ENCODE measurements around the gene PRKCE.

PRKCE gene

DNA sequence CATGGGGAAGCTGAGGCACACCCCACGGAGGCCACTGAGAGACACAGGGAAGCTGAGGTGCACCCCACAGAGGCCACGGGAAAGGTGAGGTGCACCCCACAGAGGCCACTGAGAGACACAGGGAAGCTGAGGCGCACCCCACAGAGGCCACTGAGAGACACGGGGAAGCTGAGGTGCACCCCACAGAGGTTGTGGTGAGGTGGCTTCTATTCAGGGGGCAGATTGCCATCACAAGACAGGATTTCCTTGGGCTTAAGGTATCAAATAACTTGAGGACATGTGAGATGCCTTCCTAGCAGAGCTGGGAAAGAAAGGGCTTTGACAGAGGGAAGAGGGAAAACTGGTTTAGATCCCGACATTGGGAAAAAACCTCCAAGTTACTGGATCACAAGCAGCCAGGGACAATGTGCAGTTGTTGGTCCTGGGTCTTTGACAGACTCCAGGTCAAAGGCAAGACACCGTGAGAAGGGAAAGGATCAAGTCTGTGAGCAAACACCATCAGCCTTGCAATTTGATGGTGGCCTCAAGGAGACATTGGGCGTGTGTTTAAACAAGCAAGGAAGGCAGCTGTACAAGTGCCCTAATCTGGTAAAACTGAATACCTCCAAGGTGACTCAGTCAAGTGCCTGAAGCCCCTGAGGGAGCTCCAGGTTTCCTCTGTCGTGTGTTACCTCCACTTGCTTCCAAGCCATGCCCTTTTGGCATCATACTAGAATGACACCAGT lies 512.5 kb downstream of the PRKCE start:
- DNase-seq: no peak

DNA sequence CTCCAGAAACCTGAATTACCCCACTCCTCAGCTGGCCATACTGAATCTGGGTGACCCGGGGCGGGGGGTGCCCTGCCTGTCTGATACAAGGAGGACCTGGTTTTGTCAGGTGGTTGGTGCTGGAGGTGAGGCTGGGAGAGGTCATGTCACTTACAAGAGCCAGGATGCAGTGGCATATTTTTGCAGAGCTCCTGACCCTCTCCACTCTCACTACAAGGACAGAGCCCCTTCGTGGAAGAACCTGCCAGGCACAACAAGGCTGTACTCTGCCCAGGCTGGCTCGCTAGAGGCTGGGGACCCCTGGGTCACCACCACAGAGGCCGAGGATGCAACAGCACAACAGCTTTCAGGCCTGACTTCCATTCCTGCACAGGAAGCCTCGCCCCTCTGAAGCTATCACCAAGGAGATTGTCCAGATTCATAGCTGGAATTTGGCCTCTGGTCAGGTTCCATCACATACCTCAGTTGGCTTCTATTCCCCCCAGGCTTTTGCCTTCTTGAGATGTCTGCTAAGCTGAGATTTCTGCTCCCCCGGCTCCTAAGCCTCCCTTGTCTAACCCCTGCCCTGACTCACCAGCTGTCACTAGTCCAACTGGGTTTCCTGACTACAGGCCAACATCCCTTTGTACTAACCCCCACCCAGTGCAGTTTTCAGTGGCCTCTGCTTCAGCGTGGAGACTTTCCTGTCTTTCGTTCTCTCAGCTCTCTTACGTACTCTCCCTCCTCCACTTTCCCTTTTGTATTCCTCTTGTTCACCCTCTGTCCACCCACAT lies 513.2 kb downstream of the PRKCE start:
- DNase-seq: no peak

DNA sequence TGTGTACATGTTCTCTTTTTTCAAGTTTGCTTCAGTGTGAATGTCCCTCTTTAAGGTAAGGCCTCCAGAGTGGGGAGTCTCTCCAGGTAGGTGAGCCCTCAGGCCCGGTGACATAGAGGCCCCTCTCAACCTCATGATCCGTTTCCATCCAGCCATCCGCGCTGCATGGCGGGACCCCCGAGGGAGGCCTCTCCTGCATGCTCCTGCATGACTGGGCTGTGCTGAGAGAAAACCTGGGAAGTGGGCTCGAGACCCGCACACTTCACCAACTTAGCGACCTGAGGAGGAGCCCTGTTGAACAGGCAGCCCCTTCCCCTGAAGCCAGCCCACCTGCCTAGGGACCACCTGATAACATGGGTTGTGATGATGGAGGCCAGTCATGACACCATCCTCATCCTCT lies 514.4 kb downstream of the PRKCE start:
- no peak for DNase-seq

DNA sequence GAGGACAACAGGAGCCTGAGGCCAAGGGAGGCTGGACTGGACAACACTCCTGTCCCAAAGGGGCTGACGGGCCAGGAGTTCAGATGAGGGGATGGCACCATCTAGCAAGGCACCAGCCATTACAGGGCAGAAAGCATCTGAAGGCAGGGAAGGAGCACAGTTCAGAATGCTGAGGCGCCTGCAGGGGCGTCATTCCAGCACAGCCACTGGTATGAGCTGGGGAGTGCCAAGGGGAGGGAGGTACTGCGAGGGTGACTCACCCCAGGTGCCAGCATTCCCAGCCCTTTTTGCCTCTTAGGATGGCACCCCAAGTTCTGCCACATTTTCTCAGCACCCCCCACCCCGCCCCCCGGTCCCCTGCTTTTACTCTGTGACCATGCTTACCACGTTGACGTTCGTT lies 515.9 kb downstream of the PRKCE start:
- no peak for DNase-seq

DNA sequence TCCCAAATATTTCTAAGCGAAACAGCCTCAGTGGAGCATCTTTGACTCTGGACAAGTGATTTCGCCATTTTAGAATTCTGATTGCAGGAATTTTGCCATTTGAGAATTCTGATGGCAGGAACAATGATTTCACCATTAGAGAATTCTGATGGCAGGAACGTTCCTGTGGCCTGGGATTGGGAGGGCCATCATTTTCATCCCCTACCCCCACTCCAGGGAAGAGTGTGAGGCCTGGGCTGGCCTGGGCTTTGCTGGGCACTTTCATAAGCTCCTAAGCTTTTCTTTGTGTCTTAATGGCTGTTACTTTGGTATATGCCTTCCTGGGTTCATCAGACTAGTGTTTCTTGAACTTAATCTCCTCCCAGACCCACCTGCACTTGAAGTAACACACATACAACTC lies 516.4 kb downstream of the PRKCE start:
- no peak for DNase-seq

DNA sequence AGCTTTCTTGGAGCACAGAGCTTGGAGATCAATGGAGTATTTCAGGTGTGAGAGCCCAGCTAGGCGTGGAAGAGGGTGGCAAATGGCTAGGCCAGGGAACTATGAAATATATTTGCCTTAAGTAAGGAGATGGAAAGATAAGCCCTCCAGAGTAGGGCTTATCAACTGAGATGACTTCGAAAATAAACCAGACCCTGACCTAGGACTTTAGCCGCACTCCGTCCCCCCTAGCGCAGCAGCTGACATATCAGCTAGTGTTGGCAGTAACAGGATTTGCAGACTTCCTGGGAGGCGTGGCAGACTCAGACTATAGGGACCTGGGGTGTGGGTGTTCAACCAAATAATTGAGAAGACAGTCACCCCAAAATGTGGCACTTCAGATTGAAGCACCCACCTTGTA lies 518.0 kb downstream of the PRKCE start:
- no peak for DNase-seq

DNA sequence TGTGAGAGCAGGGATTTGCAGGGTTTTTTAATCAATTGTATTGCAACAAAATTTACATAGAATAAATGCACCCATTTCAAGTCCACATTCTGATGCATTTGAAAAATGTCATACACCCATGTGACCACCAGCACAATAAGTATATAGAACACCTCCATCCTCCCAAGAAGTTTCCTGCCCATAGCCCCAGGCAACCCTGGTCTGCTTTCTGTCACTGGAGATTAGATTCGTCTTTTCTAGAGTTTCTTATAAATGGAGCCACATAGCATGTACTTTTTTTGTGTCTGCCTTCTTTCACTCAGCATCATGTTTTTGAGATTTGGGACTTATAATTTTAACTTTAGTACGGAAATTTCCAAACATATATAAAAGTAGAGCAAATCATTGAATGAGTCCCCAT lies 518.6 kb downstream of the PRKCE start:
- DNase-seq: no peak

DNA sequence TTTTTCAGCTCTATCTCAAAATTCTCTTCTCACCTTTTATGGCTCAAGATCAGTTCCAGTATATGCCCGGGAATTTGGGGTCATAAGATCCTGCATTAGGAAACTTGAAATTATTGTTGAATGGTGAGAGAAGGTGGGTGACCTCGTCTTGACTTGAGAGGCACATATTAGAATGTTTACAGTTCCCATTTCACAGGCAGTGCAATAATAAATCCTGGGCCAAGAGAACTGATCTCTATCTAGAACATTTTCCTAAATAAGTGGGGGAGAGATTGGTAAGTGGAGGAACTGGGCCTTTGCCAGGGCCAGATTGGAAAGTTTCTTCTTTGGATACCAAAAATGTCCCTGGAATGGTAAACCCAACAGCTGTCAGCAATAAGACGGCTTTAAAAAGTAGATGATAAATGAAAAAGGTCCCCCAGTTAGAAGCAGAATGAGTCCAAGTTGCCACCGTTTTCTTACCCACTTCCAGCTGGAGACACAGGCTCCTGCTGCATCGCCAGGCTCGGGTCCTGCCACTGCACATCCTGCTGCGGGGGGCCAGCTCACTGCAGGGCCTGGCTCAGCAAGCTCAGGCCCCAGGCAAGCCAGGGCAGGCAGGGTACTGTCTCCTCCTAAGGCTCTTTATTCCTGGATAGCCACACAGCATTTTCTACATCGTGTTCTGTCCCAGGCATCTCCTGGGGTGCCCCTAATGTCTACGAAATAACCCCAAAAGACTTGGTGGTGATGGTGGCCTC lies 519.3 kb downstream of the PRKCE start:
- DNase-seq: peak; percentile 22

DNA sequence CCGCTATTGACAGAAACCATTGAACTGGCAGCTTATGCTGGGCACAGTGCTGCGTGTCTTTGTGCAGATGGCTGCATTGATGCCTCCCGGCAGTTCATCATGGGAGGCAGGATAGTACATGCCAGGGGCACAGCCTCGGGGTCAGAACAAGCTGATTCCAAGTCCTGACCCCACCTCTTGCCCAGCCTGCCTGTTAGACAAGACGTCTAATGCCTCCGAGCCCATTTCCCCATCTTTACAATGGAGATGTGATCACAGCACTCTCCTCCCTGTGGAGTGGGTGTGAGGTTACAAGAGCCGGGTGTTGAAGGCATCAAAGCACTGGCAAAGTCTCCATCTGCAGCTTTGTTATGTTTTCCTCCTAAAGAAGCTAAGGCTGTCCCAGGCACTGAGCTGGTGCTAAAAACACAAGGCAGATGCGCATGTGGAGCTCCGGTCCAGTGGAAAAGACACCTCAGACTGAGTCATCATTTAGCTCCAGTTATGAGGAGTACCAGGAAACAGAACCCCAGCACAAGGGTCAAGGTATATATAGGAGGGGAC lies 520.0 kb downstream of the PRKCE start:
- peak; percentile 31 for DNase-seq

DNA sequence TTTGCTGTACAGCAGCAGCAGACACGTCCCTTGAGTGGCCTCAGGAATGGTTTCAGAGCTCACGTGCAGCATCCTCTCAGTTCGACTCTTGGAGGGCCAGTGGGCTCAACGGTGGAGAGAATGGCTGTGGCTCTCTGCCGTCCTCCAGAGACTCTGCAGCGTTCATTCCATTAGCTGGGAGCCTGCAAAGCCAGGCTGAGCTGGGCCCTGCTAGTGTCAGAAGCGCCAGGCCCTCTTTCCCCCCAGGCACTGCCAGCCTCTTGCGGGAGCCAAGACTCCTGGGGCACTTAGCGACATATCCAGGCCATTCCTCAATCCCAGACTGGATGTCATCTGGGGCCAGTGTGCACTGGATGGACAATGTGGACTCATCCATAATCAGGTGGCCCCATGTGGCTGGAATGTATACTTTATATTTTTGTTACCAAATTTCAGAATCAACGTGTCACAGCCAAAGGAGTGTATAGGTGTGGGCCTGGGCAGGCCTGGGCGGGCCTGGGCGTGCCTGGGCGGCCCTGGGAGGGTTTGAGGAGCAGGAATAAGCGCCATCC lies 520.6 kb downstream of the PRKCE start:
- no peak for DNase-seq

DNA sequence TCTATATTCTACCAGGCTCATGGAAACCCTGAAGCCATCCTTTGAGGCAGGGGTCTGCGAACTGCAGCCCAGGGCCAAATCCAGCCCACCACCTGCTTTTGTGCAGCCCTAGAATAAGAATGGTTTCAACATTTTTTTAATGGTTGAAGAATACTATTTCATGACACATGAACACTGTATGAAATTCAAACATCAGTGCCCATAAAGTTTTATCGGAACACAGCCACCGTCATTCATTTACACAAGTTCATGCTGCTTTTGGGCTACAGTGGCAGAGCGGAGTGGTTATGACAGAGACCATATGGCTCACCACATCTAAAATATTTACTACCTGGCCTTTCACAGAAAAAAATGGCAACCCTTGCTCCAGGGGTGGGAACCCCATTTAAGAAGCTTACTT lies 521.6 kb downstream of the PRKCE start:
- no peak for DNase-seq

DNA sequence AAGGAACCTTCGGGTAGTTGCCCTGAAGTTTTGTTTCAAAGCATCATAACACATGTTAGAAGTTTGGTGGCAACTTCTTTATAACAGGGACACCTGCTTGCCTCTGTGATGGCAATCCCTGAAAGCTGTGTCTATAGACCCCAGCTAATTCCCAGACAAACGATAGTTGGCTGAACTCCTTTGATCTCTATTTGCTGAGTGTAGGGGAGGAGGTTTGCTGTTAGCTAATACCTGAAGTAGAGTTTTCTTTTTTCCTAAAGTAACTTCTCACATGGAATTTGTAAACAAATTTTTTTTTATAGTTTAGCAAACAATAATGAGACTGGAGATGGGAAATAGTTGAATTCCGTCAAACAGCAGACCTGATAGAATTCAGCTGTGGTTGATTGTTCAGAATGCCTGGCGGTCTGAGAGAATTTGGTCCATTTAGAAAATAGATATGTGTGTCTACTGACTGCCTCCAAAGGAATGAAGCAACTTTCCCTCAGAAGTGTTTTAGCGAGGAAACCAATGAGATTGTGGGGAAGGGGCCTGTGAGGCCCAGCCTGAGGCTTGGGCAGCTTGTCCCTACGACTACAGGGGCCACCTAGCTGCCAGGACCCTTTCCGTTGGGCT lies 522.3 kb downstream of the PRKCE start:
- no peak for DNase-seq

DNA sequence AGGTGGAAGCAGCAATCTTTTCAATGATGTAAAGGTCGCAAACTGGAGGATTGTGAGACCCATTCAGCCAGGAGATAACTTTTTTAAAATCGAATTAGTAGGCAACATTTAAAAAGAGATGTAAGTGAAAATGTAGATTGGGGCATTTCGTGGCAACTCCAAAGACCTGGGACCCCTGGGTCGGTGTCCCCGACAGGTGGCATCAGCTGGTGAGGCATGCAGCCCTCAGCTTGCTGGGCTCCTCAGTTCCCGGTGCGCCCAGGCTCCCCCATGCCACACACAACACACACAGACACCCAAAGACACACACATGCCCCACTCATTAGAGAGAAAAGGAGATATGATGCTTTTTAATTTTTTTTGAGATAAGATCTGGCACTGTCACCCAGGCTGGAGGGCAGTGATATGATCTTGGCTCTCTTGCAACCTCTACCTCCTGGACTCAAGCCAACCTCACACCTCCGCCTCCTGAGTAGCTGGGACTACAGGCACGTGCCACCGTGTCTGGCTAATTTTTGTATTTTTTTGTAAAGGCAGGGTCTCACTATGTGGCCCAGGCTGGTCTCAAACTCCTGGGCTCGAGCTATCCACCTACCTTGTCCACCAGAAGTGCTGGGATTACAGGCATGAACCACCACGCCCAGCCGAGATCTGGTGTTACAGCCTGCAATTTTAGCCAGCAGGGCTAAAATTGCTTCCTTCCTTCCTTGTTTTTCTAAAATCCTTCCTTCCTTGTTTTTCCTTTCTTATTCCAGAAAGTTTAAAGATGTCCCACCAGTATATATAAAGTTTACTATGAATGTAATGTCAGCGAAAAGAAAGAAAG lies 523.1 kb downstream of the PRKCE start:
- DNase-seq: no peak

DNA sequence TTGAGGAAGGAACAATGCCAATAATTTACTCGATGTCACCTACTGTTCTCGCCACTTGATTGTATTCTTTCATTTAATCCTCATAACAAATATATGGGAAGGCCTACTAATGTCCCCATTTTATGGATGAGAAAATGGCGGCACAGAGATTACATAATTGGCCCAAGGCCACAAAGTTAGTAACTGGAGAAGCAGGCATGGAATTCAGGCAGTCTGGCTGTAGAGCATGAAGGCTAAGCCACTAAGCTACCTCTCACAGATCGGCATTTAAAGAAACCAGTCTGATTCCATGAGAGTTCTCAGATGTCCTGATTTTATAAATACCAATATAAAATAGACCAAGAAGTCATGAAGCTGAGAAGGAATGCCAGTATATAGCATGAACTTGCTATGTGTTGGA lies 523.9 kb downstream of the PRKCE start:
- DNase-seq: no peak

DNA sequence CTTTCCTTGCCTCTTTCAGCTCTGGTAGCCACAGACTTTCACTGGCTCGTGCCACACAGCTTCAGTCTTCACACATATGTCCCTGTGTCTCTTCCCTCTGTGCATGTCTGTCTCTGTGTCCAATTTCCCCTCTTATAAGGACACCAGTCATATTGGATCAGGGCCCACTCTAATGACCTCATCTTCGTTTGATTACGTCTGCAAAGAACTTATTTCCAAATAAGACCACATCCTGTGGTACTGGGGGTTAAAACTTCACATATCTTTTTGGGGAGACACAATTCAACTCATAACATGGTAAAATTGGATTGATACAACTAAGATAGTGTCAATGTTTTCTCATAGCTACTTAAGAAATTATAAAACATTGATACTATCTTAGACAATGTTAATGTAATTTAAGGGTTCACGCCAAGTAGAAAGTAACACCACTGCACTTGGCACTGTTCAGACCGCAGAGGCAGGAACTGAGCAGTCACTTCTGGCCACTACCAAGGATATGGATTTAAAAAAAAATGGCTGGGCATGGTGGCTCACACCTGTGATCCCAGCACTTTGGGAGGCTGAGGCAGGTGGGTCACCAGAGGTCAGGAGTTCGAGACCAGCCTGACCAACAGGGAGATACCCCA lies 526.1 kb downstream of the PRKCE start:
- no peak for DNase-seq

DNA sequence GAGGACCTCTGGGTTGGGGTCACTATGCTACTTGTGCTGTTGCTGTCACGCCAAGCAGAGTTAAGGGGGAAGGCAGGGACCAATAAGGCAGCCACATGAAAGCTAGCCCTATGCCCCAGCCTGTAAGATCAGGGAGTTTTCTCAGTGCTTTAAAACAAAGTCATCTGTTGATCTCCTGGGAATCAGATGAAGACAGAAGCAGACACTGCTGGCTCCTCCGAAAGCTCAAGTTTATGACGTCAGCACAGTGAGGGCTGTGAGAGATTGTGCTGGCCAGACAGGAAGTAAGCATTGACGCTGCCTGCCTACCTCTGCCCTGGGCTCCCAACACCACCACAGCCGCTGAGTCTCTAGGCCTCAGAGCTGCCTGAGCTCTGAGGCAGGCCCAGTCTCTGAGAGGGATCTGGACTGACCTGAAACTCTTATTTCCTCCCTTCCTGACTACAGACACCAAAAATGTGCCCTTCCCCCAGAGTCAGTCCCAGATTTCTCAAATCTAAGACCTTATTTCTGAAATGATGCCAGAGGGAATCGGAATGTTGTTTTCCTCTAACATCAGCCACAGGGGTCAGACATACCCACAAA lies 527.7 kb downstream of the PRKCE start:
- DNase-seq: no peak

DNA sequence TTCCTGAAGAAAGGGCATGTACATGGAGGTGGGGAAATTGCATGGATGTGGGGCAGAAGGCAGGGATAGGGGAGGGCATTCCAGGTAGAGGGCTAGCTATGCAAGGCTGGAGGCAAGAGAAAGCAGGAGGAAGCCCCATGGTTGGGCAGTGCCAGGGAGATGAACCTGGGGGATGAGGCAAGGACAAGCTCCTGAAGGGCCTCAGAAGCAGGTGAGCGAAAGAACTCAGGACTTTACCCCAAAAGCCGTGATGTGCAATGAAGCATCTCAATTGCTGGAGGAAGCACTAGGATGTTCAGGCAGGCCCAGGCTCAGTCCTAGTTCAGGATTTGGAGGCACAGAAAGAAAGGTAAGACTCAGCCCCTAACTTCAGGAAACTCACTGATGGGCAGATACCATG lies 528.7 kb downstream of the PRKCE start:
- no peak for DNase-seq

DNA sequence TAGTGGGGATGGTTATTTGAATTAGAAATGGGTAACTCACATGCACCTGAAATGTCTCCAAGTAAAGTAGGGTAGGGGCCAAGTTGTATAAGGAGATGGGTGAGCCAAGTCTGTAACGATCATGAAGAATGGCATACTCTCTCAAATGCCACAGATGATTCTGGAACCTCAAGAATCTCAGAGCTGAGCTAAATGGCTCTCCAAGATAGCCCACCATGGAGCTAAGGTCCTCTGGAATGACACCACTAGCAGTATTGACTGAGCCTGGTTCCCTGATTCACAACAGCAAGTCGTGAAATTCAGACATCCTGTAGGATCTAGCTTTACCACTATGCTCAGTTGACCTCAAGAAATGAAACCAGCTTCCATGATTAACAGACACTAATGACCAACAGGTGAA lies 529.8 kb downstream of the PRKCE start:
- no peak for DNase-seq

DNA sequence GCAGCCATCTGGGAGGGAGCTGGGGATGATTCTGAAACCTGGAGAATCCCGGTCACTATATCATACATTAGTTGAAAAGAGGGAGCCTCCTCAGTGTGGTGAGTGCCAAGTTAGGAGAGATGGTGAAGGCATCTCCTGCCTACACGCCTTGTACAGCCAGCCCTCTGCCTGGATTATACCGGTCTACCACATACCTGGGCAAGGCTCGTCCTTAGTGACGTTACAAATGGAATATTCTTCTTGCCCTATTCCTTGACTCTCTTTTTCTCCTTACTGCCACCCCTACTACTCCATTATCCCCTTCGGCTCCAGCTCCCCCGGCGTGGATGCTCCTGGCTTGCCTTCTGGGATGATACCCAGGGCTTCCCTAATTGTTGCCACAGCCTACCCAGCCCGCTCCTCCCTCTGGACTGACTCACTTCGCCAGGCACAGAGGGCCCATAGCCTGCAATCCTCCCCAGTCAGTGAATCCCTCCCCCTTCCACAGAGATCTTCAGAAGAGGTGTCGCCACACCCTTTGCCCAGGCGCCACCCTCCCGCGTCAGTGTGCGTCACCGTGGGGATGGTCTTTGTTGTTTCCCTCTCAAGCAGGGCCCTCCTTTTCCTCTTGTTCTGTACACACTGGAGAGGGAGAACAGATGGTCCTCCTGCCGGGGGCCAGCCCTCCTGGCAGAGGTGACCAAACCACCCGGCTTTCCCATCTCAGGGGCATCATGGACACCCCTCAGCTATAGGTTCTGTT lies 530.5 kb downstream of the PRKCE start:
- no peak for DNase-seq

DNA sequence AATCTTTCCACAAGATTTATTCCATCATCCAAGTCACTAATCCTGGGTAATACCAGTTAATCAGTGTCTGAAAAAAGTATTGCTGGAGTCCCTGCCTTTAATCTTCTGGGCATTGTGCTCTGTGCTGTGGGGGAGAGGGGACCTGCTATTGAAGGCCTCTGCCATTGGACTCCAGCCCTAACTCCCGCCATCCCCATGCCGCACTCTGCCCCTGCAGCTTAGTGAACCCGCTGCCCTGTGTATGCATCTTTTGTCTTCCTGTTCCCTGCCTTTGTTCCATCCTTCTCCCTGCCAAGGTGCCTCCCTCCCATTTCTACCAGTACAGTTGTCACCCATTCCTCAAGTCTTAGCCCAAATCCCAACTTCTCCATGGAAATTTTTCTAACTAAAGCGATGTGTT lies 532.0 kb downstream of the PRKCE start:
- DNase-seq: no peak

Data from NCI-H446 treated with DMSO at 0.1 percent for 48 hours (cell line).